Prostate gland (tissue), 2 donors: ENCODE measurements around the gene CLIP3.

Experiments used
- POLR2A ChIP-seq: fragments of 450-650 bp; IDR thresholded peaks from one replicate; pipeline ENCODE4 v1.6.1; 2016; ENCODE audit warnings: antibody characterized with exemption, mild to moderate bottlenecking
- TF ChIP-seq, protein P1 (sequence below), 4 experiments: fragments of 200-600 bp in 2 of 4; fragments of 450-650 bp in 2 of 4; sonication (generic) in 2 of 4; IDR thresholded peaks; 1 replicate in 3 of 4; 2 replicates in 1 of 4; pipeline ENCODE4 v1.5.1; 2016 to 2019; ENCODE audit warnings: antibody characterized with exemption in 4 of 4, mild to moderate bottlenecking in 2 of 4, moderate library complexity in 2 of 4

DNA sequence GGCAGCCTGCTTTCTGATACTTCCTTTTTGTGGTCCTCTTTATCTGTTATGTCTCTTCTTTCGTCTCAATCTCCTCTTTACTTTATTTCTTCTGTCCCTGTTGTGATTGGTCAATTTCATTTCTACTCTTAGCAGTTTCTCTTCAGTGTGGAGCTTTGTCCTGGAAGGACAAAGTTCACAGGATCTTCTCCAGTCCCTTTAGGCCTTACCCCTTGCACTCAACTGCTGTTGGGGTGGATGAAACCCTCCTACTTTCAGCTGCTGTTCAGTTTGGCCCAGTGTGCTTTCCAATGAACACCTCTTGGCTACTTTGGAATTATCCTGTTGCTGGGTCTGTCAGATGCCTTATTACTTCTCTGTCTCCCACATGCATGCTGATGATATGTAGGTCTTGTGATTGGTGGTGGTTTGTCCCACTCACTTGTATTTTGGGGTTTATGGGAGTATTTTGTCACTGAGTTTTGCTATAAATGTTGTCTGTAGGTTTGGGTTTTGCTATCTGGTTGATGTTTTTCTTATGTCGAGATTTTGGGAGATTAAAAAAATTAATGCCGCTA is 46.8 kb upstream of the CLIP3 start:
- TF ChIP-seq, protein P1, sequence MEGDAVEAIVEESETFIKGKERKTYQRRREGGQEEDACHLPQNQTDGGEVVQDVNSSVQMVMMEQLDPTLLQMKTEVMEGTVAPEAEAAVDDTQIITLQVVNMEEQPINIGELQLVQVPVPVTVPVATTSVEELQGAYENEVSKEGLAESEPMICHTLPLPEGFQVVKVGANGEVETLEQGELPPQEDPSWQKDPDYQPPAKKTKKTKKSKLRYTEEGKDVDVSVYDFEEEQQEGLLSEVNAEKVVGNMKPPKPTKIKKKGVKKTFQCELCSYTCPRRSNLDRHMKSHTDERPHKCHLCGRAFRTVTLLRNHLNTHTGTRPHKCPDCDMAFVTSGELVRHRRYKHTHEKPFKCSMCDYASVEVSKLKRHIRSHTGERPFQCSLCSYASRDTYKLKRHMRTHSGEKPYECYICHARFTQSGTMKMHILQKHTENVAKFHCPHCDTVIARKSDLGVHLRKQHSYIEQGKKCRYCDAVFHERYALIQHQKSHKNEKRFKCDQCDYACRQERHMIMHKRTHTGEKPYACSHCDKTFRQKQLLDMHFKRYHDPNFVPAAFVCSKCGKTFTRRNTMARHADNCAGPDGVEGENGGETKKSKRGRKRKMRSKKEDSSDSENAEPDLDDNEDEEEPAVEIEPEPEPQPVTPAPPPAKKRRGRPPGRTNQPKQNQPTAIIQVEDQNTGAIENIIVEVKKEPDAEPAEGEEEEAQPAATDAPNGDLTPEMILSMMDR (IDR thresholded peaks at IDR 0.05) = no peak
- TF ChIP-seq POLR2A = no peak
